PC-3 (cell line): Measurements from ENCODE around the gene ADAMTS1.

Experiments used
- EZH2 ChIP-seq: fragments of 300-600 bp; sonication (generic); IDR thresholded peaks from one replicate; pipeline ENCODE4 v1.6.1; 2017; ENCODE audit warnings: antibody characterized with exemption, mild to moderate bottlenecking, low read length; ENCODE audit not compliant: unreplicated experiment
- EZH2phosphoT487 ChIP-seq: fragments of 300-600 bp; sonication (generic); IDR thresholded peaks from 2 replicates; pipeline ENCODE4 v1.6.1; 2018; ENCODE audit warnings: mild to moderate bottlenecking, antibody characterized with exemption, low read length, borderline replicate concordance
- TF ChIP-seq, protein P1 (sequence below): fragments of 300-600 bp; sonication (generic); conservative IDR thresholded peaks from 2 replicates; pipeline ENCODE4 v1.5.1; 2017; ENCODE audit warnings: antibody characterized with exemption, low read depth, mild to moderate bottlenecking, low read length

DNA sequence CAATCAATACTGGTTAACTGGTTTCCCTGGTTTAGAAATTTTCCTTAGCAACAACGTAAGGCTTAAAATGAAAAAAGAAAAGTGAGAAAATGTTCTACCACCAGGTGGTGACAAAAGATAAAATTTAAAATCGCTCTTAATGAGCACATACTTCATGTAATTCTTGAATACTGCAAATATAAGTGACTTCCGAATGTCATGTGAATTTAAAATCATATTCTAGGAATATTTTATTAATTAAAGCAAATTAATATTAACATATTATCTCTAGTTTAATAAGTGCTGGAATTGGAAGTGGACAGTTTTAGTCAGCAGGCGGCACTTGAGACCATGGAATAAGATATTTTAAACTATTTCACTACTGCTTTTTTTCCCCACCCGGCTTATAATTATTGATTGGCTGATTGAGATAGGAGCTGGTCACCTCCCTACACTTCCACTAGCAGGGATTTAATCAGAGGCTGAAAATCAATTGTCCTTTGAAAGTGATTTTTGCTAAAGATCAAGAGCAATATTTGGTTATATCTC lies 5.0 kb upstream of the ADAMTS1 start:
- TF ChIP-seq, protein P1, sequence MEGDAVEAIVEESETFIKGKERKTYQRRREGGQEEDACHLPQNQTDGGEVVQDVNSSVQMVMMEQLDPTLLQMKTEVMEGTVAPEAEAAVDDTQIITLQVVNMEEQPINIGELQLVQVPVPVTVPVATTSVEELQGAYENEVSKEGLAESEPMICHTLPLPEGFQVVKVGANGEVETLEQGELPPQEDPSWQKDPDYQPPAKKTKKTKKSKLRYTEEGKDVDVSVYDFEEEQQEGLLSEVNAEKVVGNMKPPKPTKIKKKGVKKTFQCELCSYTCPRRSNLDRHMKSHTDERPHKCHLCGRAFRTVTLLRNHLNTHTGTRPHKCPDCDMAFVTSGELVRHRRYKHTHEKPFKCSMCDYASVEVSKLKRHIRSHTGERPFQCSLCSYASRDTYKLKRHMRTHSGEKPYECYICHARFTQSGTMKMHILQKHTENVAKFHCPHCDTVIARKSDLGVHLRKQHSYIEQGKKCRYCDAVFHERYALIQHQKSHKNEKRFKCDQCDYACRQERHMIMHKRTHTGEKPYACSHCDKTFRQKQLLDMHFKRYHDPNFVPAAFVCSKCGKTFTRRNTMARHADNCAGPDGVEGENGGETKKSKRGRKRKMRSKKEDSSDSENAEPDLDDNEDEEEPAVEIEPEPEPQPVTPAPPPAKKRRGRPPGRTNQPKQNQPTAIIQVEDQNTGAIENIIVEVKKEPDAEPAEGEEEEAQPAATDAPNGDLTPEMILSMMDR = peak; percentile 70
- TF ChIP-seq EZH2 (no peak), EZH2phosphoT487 (no peak)
